ENCODE data around the gene ELMOD2.

Gene ELMOD2

DNA sequence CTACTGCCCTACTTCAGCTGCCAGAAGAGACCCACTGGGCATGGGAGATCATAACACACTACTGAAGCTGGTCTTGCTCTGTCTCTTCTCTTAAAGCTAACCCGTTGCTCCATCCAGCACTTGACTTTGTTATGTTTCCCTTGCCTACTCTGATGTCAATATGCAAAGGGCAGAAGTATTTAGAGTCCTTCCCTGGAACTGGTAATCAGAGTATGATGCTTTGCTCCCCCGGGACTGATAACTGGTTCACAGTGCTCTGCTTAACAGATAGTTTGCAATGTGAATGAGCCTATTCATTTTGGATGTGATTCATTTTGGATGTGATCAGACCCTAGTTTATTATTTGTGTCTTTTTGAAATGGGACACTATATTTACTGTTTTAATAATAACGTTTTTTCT is 57.1 kb downstream of the ELMOD2 start:
- peak; percentile 20 for DNase-seq (ENCODE audit: low spot score)

DNA sequence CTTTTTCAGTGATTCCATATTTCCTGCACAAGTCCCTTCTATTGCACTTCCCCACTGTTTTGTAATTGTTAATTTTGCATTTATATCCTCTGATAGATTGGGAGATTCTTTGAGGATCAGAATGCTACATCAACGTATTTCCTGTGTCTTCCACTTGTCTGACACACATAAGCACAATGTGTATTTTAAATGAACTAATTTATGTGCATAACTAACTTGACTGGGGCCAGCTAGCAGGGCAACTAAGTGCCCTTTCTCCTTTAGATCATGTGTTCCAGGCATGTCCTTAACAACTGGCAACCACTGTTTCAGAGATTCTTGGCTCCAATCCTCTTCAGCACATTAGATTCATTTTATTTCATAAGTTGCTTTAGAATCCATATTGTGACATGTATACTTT is 60.5 kb downstream of the ELMOD2 start:
- no peak for DNase-seq (ENCODE audit: low spot score)

DNA sequence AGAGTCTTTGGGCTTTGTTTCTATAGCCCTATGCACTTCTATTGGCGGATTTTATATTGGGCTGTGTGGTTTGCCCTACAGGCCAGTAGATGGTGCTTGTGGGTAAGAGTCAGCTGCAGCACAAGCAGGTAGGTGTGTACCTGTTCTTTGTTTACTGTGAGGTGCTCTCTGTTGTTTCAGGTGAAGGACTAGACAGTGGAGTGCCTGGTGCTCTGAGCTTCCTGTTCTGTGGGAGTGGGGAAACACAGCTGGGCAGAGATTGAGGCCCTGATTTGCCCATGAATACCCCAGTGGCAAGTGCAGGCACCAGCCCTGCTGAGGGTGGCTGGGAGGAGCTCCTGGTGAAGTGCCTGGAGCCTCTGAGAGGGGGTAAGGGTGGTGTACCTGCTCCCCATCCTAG is 71.1 kb downstream of the ELMOD2 start:
- DNase-seq (ENCODE audit: low spot score) = no peak

DNA sequence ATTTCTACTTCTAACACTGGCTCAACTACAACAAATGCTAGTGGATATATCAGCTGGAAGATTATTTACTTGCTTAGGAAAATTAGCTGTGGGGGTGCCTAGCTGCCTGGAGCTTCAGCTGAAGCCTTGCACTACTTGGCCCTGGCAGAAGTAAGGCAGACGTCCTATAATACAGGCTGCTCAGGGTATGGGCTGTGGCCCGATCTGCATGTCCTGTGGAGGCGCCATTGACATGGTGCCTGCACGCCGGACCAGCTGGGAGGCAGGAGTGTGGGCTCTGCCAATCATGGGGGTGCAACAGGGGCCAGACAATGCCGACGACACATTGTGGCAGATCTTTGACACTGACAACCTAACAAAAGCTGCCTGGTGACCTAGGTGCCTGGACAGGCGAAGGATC is 76.4 kb downstream of the ELMOD2 start:
- DNase-seq (ENCODE audit: low spot score) = no peak

DNA sequence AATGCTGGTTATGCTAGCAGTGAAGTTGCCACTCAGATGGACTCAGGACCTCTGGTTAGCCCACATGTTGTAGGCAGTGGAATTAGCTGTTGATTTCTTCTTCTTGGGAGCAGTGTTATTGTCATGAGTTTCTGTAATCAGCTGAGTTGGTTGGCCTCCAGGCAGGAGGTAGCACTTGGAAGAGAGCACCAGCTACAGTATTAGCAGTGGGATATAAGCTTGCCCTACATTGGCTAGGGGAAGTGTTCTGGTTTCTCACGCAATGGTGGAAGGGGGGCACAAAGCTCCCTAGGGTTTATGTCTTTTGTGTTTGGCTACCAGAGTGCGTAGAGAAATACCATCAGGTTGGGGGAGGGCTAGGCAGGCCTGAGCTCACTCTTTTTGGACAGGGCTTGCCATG is 78.7 kb downstream of the ELMOD2 start:
- no peak for DNase-seq (ENCODE audit: low spot score)

DNA sequence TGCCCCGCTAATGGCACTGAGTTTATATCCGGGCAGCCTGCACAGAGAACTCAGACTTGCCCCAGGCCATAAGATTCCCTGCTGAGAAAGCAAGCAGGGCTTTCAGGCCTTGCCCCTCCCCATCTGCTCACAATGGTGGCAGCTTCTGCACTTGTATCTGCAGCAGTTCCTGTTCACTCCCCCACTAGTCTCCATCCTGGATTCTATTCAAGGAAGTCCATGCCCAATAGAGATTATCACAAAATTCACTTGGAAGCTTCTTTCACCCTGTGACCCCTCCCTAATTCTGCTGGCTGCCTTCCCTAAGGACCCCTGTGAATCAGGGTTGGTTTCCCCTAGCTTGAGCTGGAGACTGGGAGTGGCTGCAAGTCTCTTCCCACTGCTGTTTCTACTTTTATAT is 79.3 kb downstream of the ELMOD2 start:
- DNase-seq (ENCODE audit: low spot score) = no peak

Measured in hepatic stellate cell (primary cell).